H9 (cell line): ENCODE measurements around the gene PLA2G2F. TPM values are rescaled to one million over a fixed set of nuclear protein-coding genes. Genes with fewer than 3 reads are reported as not detected.

Experiments
- DNase-seq: peaks from one replicate; pipeline ENCODE4 v3.0.0-alpha.2; 2017
- H2AFZ ChIP-seq: one replicate; pipeline ENCODE4 v1.6.1; 2013; ENCODE audit warnings: mild to moderate bottlenecking, low read length, control low read depth, moderate library complexity
- H2AK5ac ChIP-seq: 2 replicates; pipeline ENCODE4 v1.6.1; 2013; ENCODE audit warnings: low read length, control low read depth, mixed read lengths; ENCODE audit not compliant: insufficient read length
- H2BK120ac ChIP-seq: one replicate; pipeline ENCODE4 v1.6.1; 2013; ENCODE audit warnings: low read depth, mild to moderate bottlenecking, low read length, control low read depth, inconsistent platforms; ENCODE audit not compliant: poor library complexity, severe bottlenecking
- H2BK12ac ChIP-seq: 2 replicates; pipeline ENCODE4 v1.6.1; 2013; ENCODE audit warnings: low read length, control low read depth, mixed read lengths, low read depth; ENCODE audit not compliant: insufficient read length
- H2BK15ac ChIP-seq: 2 replicates; pipeline ENCODE4 v1.6.1; 2013; ENCODE audit warnings: low read depth, low read length, control low read depth
- H2BK20ac ChIP-seq: one replicate; pipeline ENCODE4 v1.6.1; 2013; ENCODE audit warnings: low read depth, mild to moderate bottlenecking, low read length, control low read depth, inconsistent platforms; ENCODE audit not compliant: poor library complexity, severe bottlenecking
- H2BK5ac ChIP-seq: 2 replicates; pipeline ENCODE4 v1.6.1; 2013; ENCODE audit warnings: low read length, control low read depth, mixed read lengths; ENCODE audit not compliant: insufficient read length
- H3K14ac ChIP-seq: 2 replicates; pipeline ENCODE4 v1.6.1; 2013; ENCODE audit warnings: low read length, control low read depth; ENCODE audit not compliant: insufficient read depth
- H3K18ac ChIP-seq: 2 replicates; pipeline ENCODE4 v1.6.1; 2013; ENCODE audit warnings: low read depth, mild to moderate bottlenecking, mixed read lengths, low read length, control low read depth; ENCODE audit not compliant: insufficient read length
- H3K23ac ChIP-seq: 2 replicates; pipeline ENCODE4 v1.6.1; 2013; ENCODE audit warnings: low read length, control low read depth, mixed read lengths, low read depth; ENCODE audit not compliant: insufficient read length
- H3K23me2 ChIP-seq: 2 replicates; pipeline ENCODE4 v1.6.1; 2013; ENCODE audit warnings: low read depth, mild to moderate bottlenecking, mixed read lengths, low read length, control low read depth; ENCODE audit not compliant: insufficient read length, poor library complexity, severe bottlenecking
- H3K27ac ChIP-seq: 2 replicates; pipeline ENCODE4 v1.5.1; 2013; ENCODE audit warnings: low read length, control low read depth, mixed read lengths, low read depth; ENCODE audit not compliant: insufficient read length
- H3K27me3 ChIP-seq: 2 replicates; pipeline ENCODE4 v1.6.1; 2013; ENCODE audit warnings: low read length, control low read depth, inconsistent platforms; ENCODE audit not compliant: insufficient read depth
- H3K4ac ChIP-seq: 2 replicates; pipeline ENCODE4 v1.6.1; 2013; ENCODE audit warnings: low read depth, mild to moderate bottlenecking, control low read depth, inconsistent platforms, low read length, moderate library complexity
- H3K4me1 ChIP-seq: 2 replicates; pipeline ENCODE4 v1.6.1; 2013; ENCODE audit warnings: low read length, control low read depth, inconsistent platforms; ENCODE audit not compliant: insufficient read depth
- H3K4me2 ChIP-seq: 2 replicates; pipeline ENCODE4 v1.6.1; 2013; ENCODE audit warnings: low read length, control low read depth, mixed read lengths; ENCODE audit not compliant: insufficient read length, insufficient read depth
- H3K56ac ChIP-seq: 2 replicates; pipeline ENCODE4 v1.6.1; 2013; ENCODE audit warnings: low read depth, mild to moderate bottlenecking, mixed read lengths, low read length, control low read depth; ENCODE audit not compliant: insufficient read length
- H3K79me1 ChIP-seq: 2 replicates; pipeline ENCODE4 v1.6.1; 2013; ENCODE audit warnings: low read depth, mild to moderate bottlenecking, moderate library complexity, low read length, control low read depth, inconsistent platforms; ENCODE audit not compliant: insufficient read depth, poor library complexity, severe bottlenecking
- H3K79me2 ChIP-seq: 2 replicates; pipeline ENCODE4 v1.6.1; 2013; ENCODE audit warnings: low read length, control low read depth, inconsistent platforms; ENCODE audit not compliant: insufficient read depth
- H3K9ac ChIP-seq: 2 replicates; pipeline ENCODE4 v1.6.1; 2013; ENCODE audit warnings: low read length, control low read depth, mixed read lengths; ENCODE audit not compliant: insufficient read length; ENCODE audit errors: extremely low read depth
- H3K9me3 ChIP-seq: one replicate; pipeline ENCODE4 v1.6.1; 2013; ENCODE audit warnings: low read depth, low read length, inconsistent platforms; ENCODE audit not compliant: control insufficient read depth
- H3T11ph ChIP-seq: one replicate; pipeline ENCODE4 v1.6.1; 2013; ENCODE audit warnings: mild to moderate bottlenecking, low read length, control low read depth, inconsistent platforms
- H4K20me1 ChIP-seq: one replicate; pipeline ENCODE4 v1.6.1; 2013; ENCODE audit not compliant: control insufficient read depth, insufficient read length, insufficient read depth
- H4K5ac ChIP-seq: 2 replicates; pipeline ENCODE4 v1.6.1; 2013; ENCODE audit warnings: low read depth, mild to moderate bottlenecking, mixed read lengths, low read length, control low read depth; ENCODE audit not compliant: insufficient read length
- H4K8ac ChIP-seq: replicated peaks from 2 replicates; pipeline ENCODE4 v1.6.1; 2013; ENCODE audit warnings: low read length, control low read depth, mixed read lengths, low read depth; ENCODE audit not compliant: insufficient read length
- H4K91ac ChIP-seq: 2 replicates; pipeline ENCODE4 v1.6.1; 2013; ENCODE audit warnings: low read depth, mild to moderate bottlenecking, moderate library complexity, mixed read lengths, low read length, control low read depth; ENCODE audit not compliant: insufficient read length
- H3K27ac Mint-ChIP-seq, 3 experiments: 2 replicates in 2 of 3; 3 replicates in 1 of 3; pipeline ENCODE4 v1.8.0; 2020 to 2021; ENCODE audit warnings: mixed read lengths in 3 of 3, mild to moderate bottlenecking in 1 of 3, moderate library complexity in 1 of 3
- H3K27me3 Mint-ChIP-seq: 2 replicates; pipeline ENCODE4 v1.8.0; 2021; ENCODE audit warnings: low read depth, mild to moderate bottlenecking, moderate library complexity, mixed read lengths
- H3K36me3 Mint-ChIP-seq, 3 experiments: 2 replicates in 2 of 3; 3 replicates in 1 of 3; pipeline ENCODE4 v1.8.0; 2020 to 2021; ENCODE audit warnings: low read depth in 3 of 3, mixed read lengths in 3 of 3; ENCODE audit not compliant: insufficient read depth in 1 of 3
- H3K4me1 Mint-ChIP-seq, 2 experiments: 2 replicates each; pipeline ENCODE4 v1.8.0; 2020; ENCODE audit warnings: mixed read lengths in 2 of 2
- H3K4me3 Mint-ChIP-seq, 2 experiments: 2 replicates in 1 of 2; 3 replicates in 1 of 2; pipeline ENCODE4 v1.8.0; 2020 to 2021; ENCODE audit warnings: mild to moderate bottlenecking in 2 of 2, mixed read lengths in 2 of 2, moderate library complexity in 1 of 2
- H3K9me3 Mint-ChIP-seq, 2 experiments: 2 replicates in 1 of 2; 3 replicates in 1 of 2; pipeline ENCODE4 v1.8.0; 2020; ENCODE audit warnings: mild to moderate bottlenecking in 2 of 2, mixed read lengths in 2 of 2, moderate library complexity in 1 of 2
- CTCF ChIP-seq: fragments of 200-600 bp; sonication (generic); conservative IDR thresholded peaks from 3 replicates; pipeline ENCODE4 v1.8.0; 2021; ENCODE audit warnings: antibody characterized with exemption, mild to moderate bottlenecking
- WGBS: extraction: QIAGEN DNeasy Blood & Tissue Kit; methylation state at CpG from one replicate; pipeline ENCODE4 v1.1.7; 2013; ENCODE audit warnings: missing lambda C conversion rate, low lambda C conversion rate, mixed read lengths; ENCODE audit not compliant: insufficient read length; ENCODE audit errors: extremely low coverage; 5-methylcytosine and 5-hydroxymethylcytosine counted together
- total RNA-seq: library from RNA; stranded (reverse); gene quantifications from 2 replicates; pipeline ENCODE4 v1.2.1, GENCODE V29; 2021

The PLA2G2F gene
- total RNA-seq, 1 experiment from 2014 or later, result not detected

- Histone ChIP-seq H3T11ph (no peak overlapping the region), H2BK20ac (no peak overlapping the region), H2AFZ (no peak overlapping the region), H4K8ac (no peak overlapping the region), H3K79me1 (no peaks in the 10 kb centered on the region), H3K23me2 (peaks cover 6% of the 10 kb centered on the region), H2BK15ac (no peak overlapping the region), H2BK120ac (no peak overlapping the region), H3K14ac (no peak overlapping the region), H3K27me3 (no peaks in the 10 kb centered on the region; the same call in 1 of the 2 replicates), H3K79me2 (no peaks in the 10 kb centered on the region), H3K23ac (no peak overlapping the region), H2BK12ac (no peak overlapping the region), H4K91ac (no peak overlapping the region), H3K4me1 (0 out of 2 replicates have a peak, but pooled peaks cover 3% of the 10 kb centered on the region), H3K9me3 (no peaks in the 10 kb centered on the region), H3K56ac (no peak overlapping the region), H3K18ac (no peak overlapping the region), H3K4me2 (no peak overlapping the region), H4K20me1 (no peaks in the 10 kb centered on the region), H3K27ac (no peak overlapping the region), H4K5ac (no peak overlapping the region), H3K9ac (no peak overlapping the region), H2BK5ac (no peak overlapping the region), H3K4ac (no peak overlapping the region), H2AK5ac (no peak overlapping the region)
- TF ChIP-seq CTCF, result no peak
- Mint-ChIP-seq H3K4me1 (peaks cover 16 to 21% of the 10 kb centered on the region in 2 experiments), H3K4me3 (no peak overlapping the region), H3K36me3 (no peaks in the 10 kb centered on the region), H3K9me3 (peaks cover 3 to 8% of the 10 kb centered on the region in 2 experiments; a peak in 4 of 5 replicates), H3K27me3 (peaks cover 85% of the 10 kb centered on the region), H3K27ac (no peak overlapping the region)
- no CpG with 5 or more reads among the region's 13 CpGs for WGBS
- DNase-seq, result no peak
These were observed 44.6 kb downstream of the PLA2G2F start for GRCh38 chr1:20183616-20184271.
